Measurements from ENCODE around the gene HBG1. TPM values are rescaled to one million over a fixed set of nuclear protein-coding genes. Genes with fewer than 3 reads are reported as not detected.

Gene HBG1
- total RNA-seq, 1 donor from 2014 or later = not detected

- H3K4me3 ChIP-seq = no peak overlapping the region
- H3K9me3 ChIP-seq = no peaks in the 10 kb centered on the region
- H3K4me1 ChIP-seq = no peaks in the 10 kb centered on the region
- no peak for TF ChIP-seq CTCF (IDR thresholded peaks at IDR 0.05)
- intact Hi-C loops (cut with DNase I) = no loop called here
- DNase-seq (ENCODE audit: low spot score in 2 of 2) = no peak
- H3K27me3 ChIP-seq = no peaks in the 10 kb centered on the region
- H3K36me3 ChIP-seq = no peaks in the 10 kb centered on the region
- H3K27ac ChIP-seq = no peak overlapping the region
These were observed 8.2 kb downstream of the HBG1 start for GRCh38 chr11:5241458-5241857.

- Histone ChIP-seq H3K27ac (no peak overlapping the region), H3K4me1 (no peaks in the 10 kb centered on the region), H3K9me3 (no peaks in the 10 kb centered on the region), H3K4me3 (no peak overlapping the region), H3K36me3 (no peaks in the 10 kb centered on the region), H3K27me3 (no peaks in the 10 kb centered on the region)
- TF ChIP-seq CTCF (IDR thresholded peaks at IDR 0.05) = no peak
- DNase-seq (ENCODE audit: low spot score in 2 of 2) = no peak
- intact Hi-C loops (cut with DNase I) = no loop called here
These were observed 9.2 kb downstream of the HBG1 start for GRCh38 chr11:5240458-5240857.

GRCh38 chr11:5240056-5240455 lies 9.6 kb downstream of the HBG1 start:
- intact Hi-C loops (cut with DNase I) = no loop called here
- Histone ChIP-seq H3K36me3 (no peaks in the 10 kb centered on the region), H3K4me3 (no peak overlapping the region), H3K27me3 (no peaks in the 10 kb centered on the region), H3K9me3 (no peaks in the 10 kb centered on the region), H3K27ac (no peak overlapping the region), H3K4me1 (no peaks in the 10 kb centered on the region)
- no peak for TF ChIP-seq CTCF (IDR thresholded peaks at IDR 0.05)
- no peak for DNase-seq (ENCODE audit: low spot score in 2 of 2)

GRCh38 chr11:5239046-5239445 lies 10.6 kb downstream of the HBG1 start:
- H3K27me3 ChIP-seq = no peaks in the 10 kb centered on the region
- no peak for DNase-seq (ENCODE audit: low spot score in 2 of 2)
- no peak overlapping the region for H3K4me3 ChIP-seq
- no peaks in the 10 kb centered on the region for H3K9me3 ChIP-seq
- TF ChIP-seq CTCF (IDR thresholded peaks at IDR 0.05) = no peak
- intact Hi-C loops (cut with DNase I) = no loop called here
- H3K4me1 ChIP-seq = no peaks in the 10 kb centered on the region
- no peak overlapping the region for H3K27ac ChIP-seq
- H3K36me3 ChIP-seq = no peaks in the 10 kb centered on the region

GRCh38 chr11:5238486-5238885 lies 11.2 kb downstream of the HBG1 start:
- no peaks in the 10 kb centered on the region for H3K27me3 ChIP-seq
- H3K4me3 ChIP-seq = no peak overlapping the region
- H3K36me3 ChIP-seq = no peaks in the 10 kb centered on the region
- no peak for TF ChIP-seq CTCF (IDR thresholded peaks at IDR 0.05)
- no peaks in the 10 kb centered on the region for H3K4me1 ChIP-seq
- H3K27ac ChIP-seq = no peak overlapping the region
- no peaks in the 10 kb centered on the region for H3K9me3 ChIP-seq
- intact Hi-C loops (cut with DNase I) = no loop called here
- no peak for DNase-seq (ENCODE audit: low spot score in 2 of 2)

GRCh38 chr11:5237420-5237819 lies 12.2 kb downstream of the HBG1 start:
- intact Hi-C loops (cut with DNase I) = no loop called here
- no peak overlapping the region for H3K27ac ChIP-seq
- no peak for TF ChIP-seq CTCF (IDR thresholded peaks at IDR 0.05)
- H3K36me3 ChIP-seq = no peaks in the 10 kb centered on the region
- no peak for DNase-seq (ENCODE audit: low spot score in 2 of 2)
- no peak overlapping the region for H3K4me3 ChIP-seq
- H3K9me3 ChIP-seq = no peaks in the 10 kb centered on the region
- no peaks in the 10 kb centered on the region for H3K27me3 ChIP-seq
- H3K4me1 ChIP-seq = no peaks in the 10 kb centered on the region
